Dendritic cell treated with granulocyte-macrophage colony-stimulating factor and Interleukin-4, amounts not matched to agents 40 ng/mL and 50 ng/mL, for 4 days (primary cell): Measurements from ENCODE around the gene RBM33.

Experiments used
- H3K27ac Mint-ChIP-seq: one replicate; pipeline ENCODE4 v1.8.0; 2022; ENCODE audit warnings: mild to moderate bottlenecking, mixed read lengths
- H3K27me3 Mint-ChIP-seq: one replicate; pipeline ENCODE4 v1.8.0; 2022; ENCODE audit warnings: mild to moderate bottlenecking, mixed read lengths
- H3K36me3 Mint-ChIP-seq: one replicate; pipeline ENCODE4 v1.8.0; 2022; ENCODE audit warnings: low read depth, mixed read lengths
- H3K4me1 Mint-ChIP-seq: one replicate; pipeline ENCODE4 v1.8.0; 2022; ENCODE audit warnings: low read depth, mixed read lengths
- H3K4me3 Mint-ChIP-seq: one replicate; pipeline ENCODE4 v1.8.0; 2022; ENCODE audit warnings: mild to moderate bottlenecking, moderate library complexity, mixed read lengths
- H3K9me3 Mint-ChIP-seq: one replicate; pipeline ENCODE4 v1.8.0; 2022; ENCODE audit warnings: mixed read lengths
- intact Hi-C: fragments of 100-400 bp; cut with micrococcal nuclease; formaldehyde crosslinking; loops from one replicate; pipeline ENCODE4 v1.15.0; 2022

RBM33 gene

GRCh38 chr7:155752756-155753445, 108.4 kb downstream of the RBM33 start:
- intact Hi-C loops: loop anchor here (10.0 kb wide), 2 partner anchors 548 to 828 kb away; no protein-coding TSS in a partner anchor
- Mint-ChIP-seq H3K4me1 (peaks cover 77% of the 10 kb centered on the region), H3K9me3 (no peaks in the 10 kb centered on the region), H3K27me3 (no peaks in the 10 kb centered on the region), H3K27ac (peak overlapping the region; percentile 64), H3K4me3 (peak overlapping the region; percentile 45), H3K36me3 (peaks cover 35% of the 10 kb centered on the region)

- H3K4me3 Mint-ChIP-seq: peak overlapping the region; percentile 24
- peaks cover 71% of the 10 kb centered on the region for H3K4me1 Mint-ChIP-seq
- intact Hi-C loops: loop anchor here (10.0 kb wide), 2 partner anchors 549 to 829 kb away; no protein-coding TSS in a partner anchor
- H3K27ac Mint-ChIP-seq: peak overlapping the region; percentile 64
- H3K9me3 Mint-ChIP-seq: no peaks in the 10 kb centered on the region
- peaks cover 37% of the 10 kb centered on the region for H3K36me3 Mint-ChIP-seq
- no peaks in the 10 kb centered on the region for H3K27me3 Mint-ChIP-seq
Observed at GRCh38 chr7:155753446-155753965, 109.0 kb downstream of the RBM33 start.

- Mint-ChIP-seq H3K4me1 (peaks cover 65% of the 10 kb centered on the region), H3K4me3 (no peak overlapping the region), H3K27me3 (no peaks in the 10 kb centered on the region), H3K9me3 (no peaks in the 10 kb centered on the region), H3K36me3 (peaks cover 43% of the 10 kb centered on the region), H3K27ac (no peak overlapping the region)
- intact Hi-C loops: loop anchor here (10.0 kb wide), 2 partner anchors 549 to 829 kb away; no protein-coding TSS in a partner anchor
Observed at GRCh38 chr7:155754165-155754564, 109.7 kb downstream of the RBM33 start.

- Mint-ChIP-seq H3K9me3 (no peaks in the 10 kb centered on the region), H3K27ac (no peak overlapping the region), H3K27me3 (no peaks in the 10 kb centered on the region), H3K4me3 (no peak overlapping the region), H3K4me1 (peaks cover 64% of the 10 kb centered on the region), H3K36me3 (peaks cover 42% of the 10 kb centered on the region)
- intact Hi-C loops: loop anchor here (10.0 kb wide), 2 partner anchors 550 to 830 kb away; no protein-coding TSS in a partner anchor
Observed at GRCh38 chr7:155755026-155755425, 110.6 kb downstream of the RBM33 start.

GRCh38 chr7:155756322-155756721, 111.9 kb downstream of the RBM33 start:
- H3K4me1 Mint-ChIP-seq: peaks cover 76% of the 10 kb centered on the region
- peaks cover 47% of the 10 kb centered on the region for H3K36me3 Mint-ChIP-seq
- H3K27ac Mint-ChIP-seq: peak overlapping the region; percentile 75
- H3K4me3 Mint-ChIP-seq: peak overlapping the region; percentile 48
- H3K9me3 Mint-ChIP-seq: no peaks in the 10 kb centered on the region
- intact Hi-C loops: loop anchor here (10.0 kb wide), 2 partner anchors 552 to 832 kb away; no protein-coding TSS in a partner anchor
- no peaks in the 10 kb centered on the region for H3K27me3 Mint-ChIP-seq

- Mint-ChIP-seq H3K27ac (no peak overlapping the region), H3K36me3 (peaks cover 57% of the 10 kb centered on the region), H3K4me1 (peaks cover 76% of the 10 kb centered on the region), H3K27me3 (no peaks in the 10 kb centered on the region), H3K9me3 (no peaks in the 10 kb centered on the region), H3K4me3 (no peak overlapping the region)
- intact Hi-C loops: loop anchor here (10.0 kb wide), 2 partner anchors 554 to 834 kb away; no protein-coding TSS in a partner anchor
Observed at GRCh38 chr7:155758348-155758747, 113.9 kb downstream of the RBM33 start.

- H3K4me3 Mint-ChIP-seq: no peak overlapping the region
- H3K9me3 Mint-ChIP-seq: no peaks in the 10 kb centered on the region
- no peaks in the 10 kb centered on the region for H3K27me3 Mint-ChIP-seq
- peaks cover 76% of the 10 kb centered on the region for H3K4me1 Mint-ChIP-seq
- H3K27ac Mint-ChIP-seq: peak overlapping the region; percentile 83
- peaks cover 59% of the 10 kb centered on the region for H3K36me3 Mint-ChIP-seq
- intact Hi-C loops: loop anchor here (10.0 kb wide), 3 partner anchors 385 to 835 kb away; no protein-coding TSS in a partner anchor
Observed at GRCh38 chr7:155759740-155760430, 115.4 kb downstream of the RBM33 start.

- H3K9me3 Mint-ChIP-seq: no peaks in the 10 kb centered on the region
- peak overlapping the region; percentile 41 for H3K4me3 Mint-ChIP-seq
- H3K27ac Mint-ChIP-seq: peak overlapping the region; percentile 83
- H3K36me3 Mint-ChIP-seq: peaks cover 66% of the 10 kb centered on the region
- no peaks in the 10 kb centered on the region for H3K27me3 Mint-ChIP-seq
- peaks cover 74% of the 10 kb centered on the region for H3K4me1 Mint-ChIP-seq
- intact Hi-C loops: loop anchor here (10.0 kb wide), 1 partner anchor 386 kb away; no protein-coding TSS in a partner anchor
Observed at GRCh38 chr7:155761162-155761561, 116.7 kb downstream of the RBM33 start.

- Mint-ChIP-seq H3K9me3 (no peaks in the 10 kb centered on the region), H3K27me3 (no peaks in the 10 kb centered on the region), H3K4me1 (peaks cover 66% of the 10 kb centered on the region), H3K4me3 (no peak overlapping the region), H3K27ac (peak overlapping the region; percentile 83), H3K36me3 (peaks cover 75% of the 10 kb centered on the region)
- intact Hi-C loops: loop anchor here (10.0 kb wide), 1 partner anchor 387 kb away; no protein-coding TSS in a partner anchor
Observed at GRCh38 chr7:155762036-155762435, 117.6 kb downstream of the RBM33 start.

- no peak overlapping the region for H3K4me3 Mint-ChIP-seq
- H3K27me3 Mint-ChIP-seq: no peaks in the 10 kb centered on the region
- H3K9me3 Mint-ChIP-seq: no peaks in the 10 kb centered on the region
- H3K27ac Mint-ChIP-seq: peak overlapping the region; percentile 83
- peaks cover 67% of the 10 kb centered on the region for H3K4me1 Mint-ChIP-seq
- H3K36me3 Mint-ChIP-seq: peaks cover 76% of the 10 kb centered on the region
- intact Hi-C loops: loop anchor here (10.0 kb wide), 1 partner anchor 388 kb away; no protein-coding TSS in a partner anchor
Observed at GRCh38 chr7:155762655-155763054, 118.2 kb downstream of the RBM33 start.

GRCh38 chr7:155763122-155763521, 118.7 kb downstream of the RBM33 start:
- no peak overlapping the region for H3K4me3 Mint-ChIP-seq
- intact Hi-C loops: loop anchor here (10.0 kb wide), 1 partner anchor 388 kb away; no protein-coding TSS in a partner anchor
- H3K27me3 Mint-ChIP-seq: no peaks in the 10 kb centered on the region
- H3K4me1 Mint-ChIP-seq: peaks cover 72% of the 10 kb centered on the region
- H3K9me3 Mint-ChIP-seq: no peaks in the 10 kb centered on the region
- peaks cover 78% of the 10 kb centered on the region for H3K36me3 Mint-ChIP-seq
- peak overlapping the region; percentile 83 for H3K27ac Mint-ChIP-seq

- Mint-ChIP-seq H3K9me3 (no peaks in the 10 kb centered on the region), H3K36me3 (peaks cover 74% of the 10 kb centered on the region), H3K4me1 (peaks cover 79% of the 10 kb centered on the region), H3K27ac (peak overlapping the region; percentile 58), H3K4me3 (peak overlapping the region; percentile 60), H3K27me3 (no peaks in the 10 kb centered on the region)
- intact Hi-C loops: loop anchor here (10.0 kb wide), 1 partner anchor 389 kb away; no protein-coding TSS in a partner anchor
Observed at GRCh38 chr7:155763691-155764437, 119.4 kb downstream of the RBM33 start.

GRCh38 chr7:155764438-155764793, 120.0 kb downstream of the RBM33 start:
- intact Hi-C loops: loop anchor here (10.0 kb wide), 1 partner anchor 390 kb away; no protein-coding TSS in a partner anchor
- H3K4me1 Mint-ChIP-seq: peaks cover 85% of the 10 kb centered on the region
- H3K36me3 Mint-ChIP-seq: peaks cover 74% of the 10 kb centered on the region
- no peaks in the 10 kb centered on the region for H3K27me3 Mint-ChIP-seq
- no peaks in the 10 kb centered on the region for H3K9me3 Mint-ChIP-seq
- peak overlapping the region; percentile 60 for H3K4me3 Mint-ChIP-seq
- peak overlapping the region; percentile 58 for H3K27ac Mint-ChIP-seq
